ENCODE data around the gene ARL8B.

DNA sequence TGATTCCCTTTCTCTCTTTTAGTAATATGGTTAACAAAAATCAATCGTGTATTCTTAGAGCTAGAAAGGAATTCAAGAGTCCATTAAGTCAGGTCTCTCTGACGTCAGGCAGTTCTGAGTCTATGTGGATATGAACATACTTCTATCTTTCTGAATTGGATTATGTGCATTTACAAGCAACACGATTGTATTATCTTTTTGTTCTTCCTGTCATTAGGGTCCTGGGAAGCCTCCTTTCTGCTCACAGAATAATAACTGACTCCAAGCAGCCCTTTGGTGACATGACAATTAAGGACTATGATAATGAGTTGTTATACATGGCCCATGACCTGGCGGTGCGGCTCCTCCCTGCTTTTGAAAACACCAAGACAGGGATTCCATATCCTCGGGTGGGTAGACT, 79.4 kb downstream of the ARL8B start:
- TF ChIP-seq POLR2A (IDR thresholded peaks at IDR 0.05), result no peak
- TF ChIP-seq, protein P1, sequence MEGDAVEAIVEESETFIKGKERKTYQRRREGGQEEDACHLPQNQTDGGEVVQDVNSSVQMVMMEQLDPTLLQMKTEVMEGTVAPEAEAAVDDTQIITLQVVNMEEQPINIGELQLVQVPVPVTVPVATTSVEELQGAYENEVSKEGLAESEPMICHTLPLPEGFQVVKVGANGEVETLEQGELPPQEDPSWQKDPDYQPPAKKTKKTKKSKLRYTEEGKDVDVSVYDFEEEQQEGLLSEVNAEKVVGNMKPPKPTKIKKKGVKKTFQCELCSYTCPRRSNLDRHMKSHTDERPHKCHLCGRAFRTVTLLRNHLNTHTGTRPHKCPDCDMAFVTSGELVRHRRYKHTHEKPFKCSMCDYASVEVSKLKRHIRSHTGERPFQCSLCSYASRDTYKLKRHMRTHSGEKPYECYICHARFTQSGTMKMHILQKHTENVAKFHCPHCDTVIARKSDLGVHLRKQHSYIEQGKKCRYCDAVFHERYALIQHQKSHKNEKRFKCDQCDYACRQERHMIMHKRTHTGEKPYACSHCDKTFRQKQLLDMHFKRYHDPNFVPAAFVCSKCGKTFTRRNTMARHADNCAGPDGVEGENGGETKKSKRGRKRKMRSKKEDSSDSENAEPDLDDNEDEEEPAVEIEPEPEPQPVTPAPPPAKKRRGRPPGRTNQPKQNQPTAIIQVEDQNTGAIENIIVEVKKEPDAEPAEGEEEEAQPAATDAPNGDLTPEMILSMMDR (IDR thresholded peaks at IDR 0.05), result no peak

All from breast epithelium (tissue), 3 donors.